Activated T-helper 2 cell treated with anti-CD3 and anti-CD28 coated beads, Interferon-gamma antibody, Interleukin-2, Interleukin-4, amounts not matched to agents 10 μg/mL and 5 μg/mL and 100 μg/mL, durations not matched to agents 14 hours and 24 hours and 36 hours (primary cell): ENCODE data around the gene C1orf167. TPM values are rescaled to one million over a fixed set of nuclear protein-coding genes. Genes with fewer than 3 reads are reported as not detected.

ENCODE experiments used
- DNase-seq: peaks from one replicate; pipeline ENCODE4 v3.0.0; 2021; ENCODE audit warnings: low spot score
- H3K27ac Mint-ChIP-seq: one replicate; pipeline ENCODE4 v1.8.0; 2021; ENCODE audit warnings: mixed read lengths
- H3K27me3 Mint-ChIP-seq: one replicate; pipeline ENCODE4 v1.8.0; 2021; ENCODE audit warnings: low read depth, mixed read lengths
- H3K36me3 Mint-ChIP-seq: one replicate; pipeline ENCODE4 v1.8.0; 2021; ENCODE audit warnings: low read depth, mixed read lengths
- H3K4me1 Mint-ChIP-seq: one replicate; pipeline ENCODE4 v1.8.0; 2021; ENCODE audit warnings: low read depth, mixed read lengths
- H3K4me3 Mint-ChIP-seq: one replicate; pipeline ENCODE4 v1.8.0; 2021; ENCODE audit warnings: low read depth, mild to moderate bottlenecking, moderate library complexity, mixed read lengths
- H3K9me3 Mint-ChIP-seq: one replicate; pipeline ENCODE4 v1.8.0; 2021; ENCODE audit warnings: mixed read lengths
- intact Hi-C: fragments of 100-400 bp; cut with micrococcal nuclease; formaldehyde crosslinking; loops from one replicate; pipeline ENCODE4 v1.15.1; 2023
- total RNA-seq: library from RNA; stranded (reverse); gene quantifications from 2 replicates; pipeline ENCODE4 v1.2.3, GENCODE V29; 2022

The C1orf167 gene
- total RNA-seq, 1 donor from 2014 or later = not detected

DNA sequence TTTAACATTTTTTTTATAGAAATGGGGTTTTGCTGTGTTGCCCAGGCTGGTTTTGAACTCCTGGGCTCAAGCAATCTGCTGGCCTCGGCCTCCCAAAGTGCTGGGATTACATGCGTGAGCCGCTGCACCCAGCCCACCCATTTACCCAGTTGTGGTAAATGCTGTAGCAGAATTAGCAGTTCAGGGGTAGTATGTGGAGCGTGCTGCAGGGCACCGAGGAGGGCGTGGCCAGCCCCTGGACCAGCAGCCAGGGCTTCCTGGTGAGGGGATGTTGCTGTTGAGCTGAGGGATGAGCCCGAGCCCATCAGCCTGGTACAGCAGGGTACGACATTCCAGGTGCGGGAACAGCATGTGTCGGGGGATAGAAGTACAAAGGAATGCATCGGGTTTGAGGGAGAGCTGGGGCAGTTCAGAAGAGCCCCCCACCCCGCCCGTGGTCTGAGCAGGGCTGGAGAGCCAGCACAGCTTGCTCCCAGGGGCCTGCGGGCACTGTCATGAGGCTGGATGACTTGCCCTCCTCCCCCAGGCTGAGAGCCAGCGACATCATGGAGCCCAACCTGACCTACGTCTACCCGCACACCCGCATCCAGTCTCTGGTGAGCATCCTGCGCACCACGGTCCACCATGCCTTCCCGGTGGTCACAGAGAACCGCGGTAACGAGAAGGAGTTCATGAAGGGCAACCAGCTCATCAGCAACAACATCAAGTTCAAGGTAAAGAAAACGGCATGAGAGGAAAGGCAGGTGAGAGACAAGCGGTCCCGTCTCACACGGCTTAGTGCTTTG lies 73.6 kb downstream of the C1orf167 start:
- H3K27ac Mint-ChIP-seq = no peak overlapping the region
- no peak overlapping the region for H3K4me3 Mint-ChIP-seq
- peaks cover 37% of the 10 kb centered on the region for H3K36me3 Mint-ChIP-seq
- DNase-seq = no peak
- no peaks in the 10 kb centered on the region for H3K9me3 Mint-ChIP-seq
- intact Hi-C loops = loop anchor here (5.0 kb wide), 1 partner anchor 72 kb away; no protein-coding TSS in a partner anchor
- H3K4me1 Mint-ChIP-seq = peaks cover 3% of the 10 kb centered on the region
- H3K27me3 Mint-ChIP-seq = no peaks in the 10 kb centered on the region

DNA sequence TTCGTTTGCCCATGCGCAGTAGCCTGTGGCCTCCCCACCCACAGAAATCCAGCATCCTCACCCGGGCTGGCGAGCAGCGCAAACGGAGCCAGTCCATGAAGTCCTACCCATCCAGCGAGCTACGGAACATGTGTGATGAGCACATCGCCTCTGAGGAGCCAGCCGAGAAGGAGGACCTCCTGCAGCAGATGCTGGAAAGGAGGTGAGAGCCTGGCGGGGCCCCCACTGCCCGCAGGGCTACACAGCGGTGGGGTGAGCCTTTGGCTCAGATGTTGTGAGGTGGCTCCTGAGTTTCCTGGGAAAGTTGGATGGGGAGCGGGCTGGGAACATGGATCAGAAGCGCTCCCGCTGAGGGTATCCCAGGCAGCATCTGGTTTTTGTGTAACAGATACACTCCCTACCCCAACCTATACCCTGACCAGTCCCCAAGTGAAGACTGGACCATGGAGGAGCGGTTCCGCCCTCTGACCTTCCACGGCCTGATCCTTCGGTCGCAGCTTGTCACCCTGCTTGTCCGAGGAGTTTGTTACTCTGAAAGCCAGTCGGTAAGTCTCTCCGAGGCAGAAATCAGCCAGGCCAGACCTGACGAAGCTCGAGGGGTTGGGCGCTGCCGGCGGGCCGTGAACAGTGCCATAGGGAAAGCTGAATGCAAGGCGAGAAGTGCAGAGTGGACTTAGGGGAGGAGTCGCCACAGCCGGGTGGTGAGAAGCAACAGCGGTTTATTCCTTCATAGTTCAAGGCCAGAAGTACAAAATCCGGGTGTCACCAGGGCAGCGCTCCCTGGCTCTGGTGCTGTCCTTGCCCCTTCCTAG lies 75.2 kb downstream of the C1orf167 start:
- H3K36me3 Mint-ChIP-seq = peaks cover 51% of the 10 kb centered on the region
- no peaks in the 10 kb centered on the region for H3K27me3 Mint-ChIP-seq
- peaks cover 3% of the 10 kb centered on the region for H3K4me1 Mint-ChIP-seq
- H3K4me3 Mint-ChIP-seq = no peak overlapping the region
- no peak overlapping the region for H3K27ac Mint-ChIP-seq
- no peaks in the 10 kb centered on the region for H3K9me3 Mint-ChIP-seq
- no peak for DNase-seq
- intact Hi-C loops = loop anchor here (5.0 kb wide), 1 partner anchor 70 kb away; no protein-coding TSS in a partner anchor

DNA sequence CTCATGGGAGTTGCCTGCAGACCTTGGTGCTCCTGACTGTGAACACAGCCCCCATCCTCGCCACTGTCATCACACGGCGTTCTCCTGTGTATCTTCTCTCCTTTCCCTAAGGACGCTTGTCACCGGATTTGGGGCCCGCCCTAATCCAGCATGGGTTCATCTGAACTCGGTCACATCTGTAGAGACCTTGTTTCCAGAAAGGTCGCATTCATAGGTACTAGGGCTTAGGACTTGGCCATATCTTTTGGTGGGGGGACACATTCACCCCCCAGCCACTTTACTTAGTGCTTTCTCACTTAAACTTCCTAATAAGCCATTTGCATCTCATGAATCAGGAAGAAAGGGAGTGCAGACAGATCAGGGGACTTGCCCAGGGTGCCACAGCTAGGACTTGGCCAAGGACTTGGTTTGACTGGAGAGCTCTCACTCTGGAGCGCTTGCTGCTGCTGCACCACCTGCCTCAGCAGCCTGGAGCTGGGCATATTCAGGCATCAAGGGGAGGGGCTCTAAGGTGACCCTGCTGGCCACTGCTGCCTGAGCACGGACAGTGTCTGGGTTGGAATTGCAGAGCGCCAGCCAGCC lies 75.9 kb downstream of the C1orf167 start:
- peaks cover 3% of the 10 kb centered on the region for H3K4me1 Mint-ChIP-seq
- no peaks in the 10 kb centered on the region for H3K27me3 Mint-ChIP-seq
- intact Hi-C loops = loop anchor here (1.0 to 5.0 kb wide), 2 partner anchors 56 to 69 kb away; no protein-coding TSS in a partner anchor
- H3K36me3 Mint-ChIP-seq = peaks cover 54% of the 10 kb centered on the region
- no peak overlapping the region for H3K4me3 Mint-ChIP-seq
- no peak for DNase-seq
- H3K9me3 Mint-ChIP-seq = no peaks in the 10 kb centered on the region
- no peak overlapping the region for H3K27ac Mint-ChIP-seq

DNA sequence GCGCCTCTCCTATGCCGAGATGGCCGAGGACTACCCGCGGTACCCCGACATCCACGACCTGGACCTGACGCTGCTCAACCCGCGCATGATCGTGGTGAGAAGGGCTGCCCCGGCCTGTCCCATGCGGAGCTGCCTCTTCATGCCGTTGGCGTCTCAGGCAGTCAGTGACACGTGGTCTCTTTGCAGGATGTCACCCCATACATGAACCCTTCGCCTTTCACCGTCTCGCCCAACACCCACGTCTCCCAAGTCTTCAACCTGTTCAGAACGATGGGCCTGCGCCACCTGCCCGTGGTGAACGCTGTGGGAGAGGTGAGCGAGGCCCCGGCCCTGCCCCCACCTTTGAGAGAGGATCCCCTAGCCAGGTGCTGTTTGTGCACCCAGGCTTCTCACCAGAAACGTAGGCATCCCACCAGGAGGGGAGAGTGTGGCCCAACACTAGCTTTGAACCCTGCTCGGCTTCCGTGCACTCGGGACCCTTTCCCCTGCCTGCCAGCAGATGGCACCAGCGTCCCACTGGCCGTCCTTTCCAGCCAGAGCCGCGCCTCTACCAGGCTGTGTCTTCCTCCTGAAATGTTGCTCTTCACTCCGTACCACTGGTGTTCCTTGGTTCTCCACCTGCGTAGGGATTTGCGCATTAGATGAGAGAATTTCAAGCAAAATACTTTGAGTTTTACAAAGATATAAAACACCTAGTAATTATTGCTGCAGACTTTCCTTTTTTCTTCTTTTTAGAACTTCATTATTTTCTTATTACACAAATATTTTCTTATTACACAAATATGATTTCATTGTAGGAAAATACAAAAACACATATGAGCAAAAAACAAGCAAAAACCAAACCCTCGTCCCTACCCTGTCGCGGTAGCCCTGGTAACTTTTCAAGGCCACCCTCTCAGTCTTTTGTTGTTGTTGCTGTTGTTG lies 76.6 kb downstream of the C1orf167 start:
- Mint-ChIP-seq H3K4me1 (peaks cover 3% of the 10 kb centered on the region), H3K4me3 (no peak overlapping the region), H3K27ac (no peak overlapping the region), H3K9me3 (no peaks in the 10 kb centered on the region), H3K27me3 (no peaks in the 10 kb centered on the region), H3K36me3 (peaks cover 57% of the 10 kb centered on the region)
- intact Hi-C loops = loop anchor here (1.0 to 5.0 kb wide), 2 partner anchors 56 to 69 kb away; no protein-coding TSS in a partner anchor
- DNase-seq = peak; percentile 59

Other genes starting within 250 kb of the C1orf167 start
- 0.41 and 0.48 TPM in 2 replicates for gene FBXO2, start 107.8 kb upstream of the C1orf167 start, total RNA-seq
- gene FBXO44, start 107.3 kb upstream of the C1orf167 start, total RNA-seq = 18.2 and 19.8 TPM in 2 replicates
- gene FBXO6, start 98.0 kb upstream of the C1orf167 start, total RNA-seq = 13.5 and 13.8 TPM in 2 replicates
- 77.1 and 78.0 TPM in 2 replicates for gene MAD2L2, start 81.0 kb upstream of the C1orf167 start, total RNA-seq
- gene DRAXIN, start 70.5 kb upstream of the C1orf167 start, total RNA-seq = 0.07 TPM in 2 replicates
- 8.6 and 9.7 TPM in 2 replicates for gene AGTRAP, start 26.1 kb upstream of the C1orf167 start, total RNA-seq
- gene MTHFR, start 43.8 kb downstream of the C1orf167 start, total RNA-seq = 18.8 and 21.4 TPM in 2 replicates
- gene CLCN6, start 44.0 kb downstream of the C1orf167 start, total RNA-seq = 18.8 and 18.9 TPM in 2 replicates
- not detected in 2 replicates for gene NPPA, start 85.6 kb downstream of the C1orf167 start, total RNA-seq
- gene NPPB, start 96.8 kb downstream of the C1orf167 start, total RNA-seq = not detected in 2 replicates
- gene KIAA2013, start 164.2 kb downstream of the C1orf167 start, total RNA-seq = 36.2 and 37.4 TPM in 2 replicates
- gene PLOD1, start 172.5 kb downstream of the C1orf167 start, total RNA-seq = 39.4 and 44.0 TPM in 2 replicates
- 67.9 and 69.5 TPM in 2 replicates for gene MFN2, start 218.3 kb downstream of the C1orf167 start, total RNA-seq